ENCODE measurements around the gene NEAT1. TPM values are rescaled to one million over a fixed set of nuclear protein-coding genes. Genes with fewer than 3 reads are reported as not detected.

Gene NEAT1
- total and polyA plus RNA-seq, 9 of the 15 experiments (the other 6 are each of a cell fraction or from before 2014, with no cell fraction given): 20.1 to 389 (median 62.8) TPM

- TF ChIP-seq RCOR1 (IDR thresholded peaks at IDR 0.05; ENCODE audit: borderline replicate concordance in 1 of 2, low read depth in 2 of 2, low read length in 2 of 2): peak in 1 of 2 experiments; percentile 60; a peak in 2 of 4 replicates
- TF ChIP-seq, protein P1, sequence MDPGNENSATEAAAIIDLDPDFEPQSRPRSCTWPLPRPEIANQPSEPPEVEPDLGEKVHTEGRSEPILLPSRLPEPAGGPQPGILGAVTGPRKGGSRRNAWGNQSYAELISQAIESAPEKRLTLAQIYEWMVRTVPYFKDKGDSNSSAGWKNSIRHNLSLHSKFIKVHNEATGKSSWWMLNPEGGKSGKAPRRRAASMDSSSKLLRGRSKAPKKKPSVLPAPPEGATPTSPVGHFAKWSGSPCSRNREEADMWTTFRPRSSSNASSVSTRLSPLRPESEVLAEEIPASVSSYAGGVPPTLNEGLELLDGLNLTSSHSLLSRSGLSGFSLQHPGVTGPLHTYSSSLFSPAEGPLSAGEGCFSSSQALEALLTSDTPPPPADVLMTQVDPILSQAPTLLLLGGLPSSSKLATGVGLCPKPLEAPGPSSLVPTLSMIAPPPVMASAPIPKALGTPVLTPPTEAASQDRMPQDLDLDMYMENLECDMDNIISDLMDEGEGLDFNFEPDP (CRISPR knock-in tag; IDR thresholded peaks at IDR 0.05): no peak
- no peak for TF ChIP-seq PREB (CRISPR knock-in tag; IDR thresholded peaks at IDR 0.05)
- peak; percentile 97 for TF ChIP-seq POLR2G (IDR thresholded peaks at IDR 0.05; ENCODE audit: low read depth, low read length)
- TF ChIP-seq ZNF318 (IDR thresholded peaks at IDR 0.05; ENCODE audit: borderline replicate concordance in 1 of 2, low read depth in 1 of 2): no peak
- no peak for TF ChIP-seq GTF2A2 (tag; IDR thresholded peaks at IDR 0.05)
- no peak for TF ChIP-seq NONO (IDR thresholded peaks at IDR 0.05; ENCODE audit: low read depth in 2 of 2, low read length in 1 of 2)
- no peak for TF ChIP-seq DIDO1 (tag; IDR thresholded peaks at IDR 0.05; ENCODE audit: low read depth)
- TF ChIP-seq TEAD2 (tag; IDR thresholded peaks at IDR 0.05): no peak
- TF ChIP-seq THRAP3 (IDR thresholded peaks at IDR 0.05; ENCODE audit: borderline replicate concordance): no peak
- TF ChIP-seq TEAD4 (IDR thresholded peaks at IDR 0.05; ENCODE audit: low read length): 0 out of 2 replicates have a peak, but pooled peaks have one; percentile 19
- no peak for TF ChIP-seq TEAD4 (CRISPR knock-in tag; IDR thresholded peaks at IDR 0.05; ENCODE audit: borderline replicate concordance)
- no peak for TF ChIP-seq POLR3G (IDR thresholded peaks at IDR 0.05; ENCODE audit: extremely low read depth, insufficient read length, insufficient replicate concordance)
- TF ChIP-seq GABPB1 (CRISPR knock-in tag; IDR thresholded peaks at IDR 0.05): peak; percentile 60
- no peak for TF ChIP-seq ZFP30 (CRISPR knock-in tag; IDR thresholded peaks at IDR 0.05; ENCODE audit: borderline replicate concordance)
- TF ChIP-seq YBX1 (IDR thresholded peaks at IDR 0.05): no peak
- no peak for TF ChIP-seq RBM17 (IDR thresholded peaks at IDR 0.05; ENCODE audit: borderline replicate concordance, low read depth, low read length)
Observed at GRCh38 chr11:65454696-65455456, 32.3 kb downstream of the NEAT1 start (continued).

All from K562 (cell line).